GM12872 (cell line): ENCODE measurements around the gene CAMKMT.

Experiments used
- CTCF ChIP-seq: IDR thresholded peaks from 3 replicates; pipeline ENCODE4 v1.5.1; 2011; ENCODE audit warnings: low read depth, mild to moderate bottlenecking, low read length, moderate library complexity; ENCODE audit not compliant: insufficient read depth

CAMKMT gene

DNA sequence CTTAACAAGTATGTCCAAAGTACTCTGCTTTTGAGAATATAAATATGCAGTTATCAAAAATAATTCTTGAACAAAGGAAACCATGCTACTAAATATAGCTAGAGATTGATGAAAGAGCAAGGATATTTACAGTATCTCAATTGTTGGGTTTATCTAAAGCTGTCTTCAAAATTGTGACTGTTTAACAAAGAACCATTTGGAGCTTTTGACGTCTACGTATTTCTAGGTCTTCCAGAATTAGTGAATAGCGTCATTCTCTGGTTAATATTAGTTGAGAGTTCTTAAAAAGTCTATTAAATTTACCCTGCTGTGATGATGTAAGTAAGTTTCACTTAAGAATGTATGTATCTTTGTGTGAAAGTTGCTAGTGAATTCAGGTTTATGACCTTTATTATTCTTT is 356.7 kb downstream of the CAMKMT start:
- no peak for TF ChIP-seq CTCF

- TF ChIP-seq CTCF = no peak
Observed at GRCh38 chr2:44719562-44719961, 357.8 kb downstream of the CAMKMT start.

GRCh38 chr2:44722026-44722625 is 360.4 kb downstream of the CAMKMT start:
- TF ChIP-seq CTCF = no peak

GRCh38 chr2:44723921-44724320 is 362.2 kb downstream of the CAMKMT start:
- TF ChIP-seq CTCF = no peak

DNA sequence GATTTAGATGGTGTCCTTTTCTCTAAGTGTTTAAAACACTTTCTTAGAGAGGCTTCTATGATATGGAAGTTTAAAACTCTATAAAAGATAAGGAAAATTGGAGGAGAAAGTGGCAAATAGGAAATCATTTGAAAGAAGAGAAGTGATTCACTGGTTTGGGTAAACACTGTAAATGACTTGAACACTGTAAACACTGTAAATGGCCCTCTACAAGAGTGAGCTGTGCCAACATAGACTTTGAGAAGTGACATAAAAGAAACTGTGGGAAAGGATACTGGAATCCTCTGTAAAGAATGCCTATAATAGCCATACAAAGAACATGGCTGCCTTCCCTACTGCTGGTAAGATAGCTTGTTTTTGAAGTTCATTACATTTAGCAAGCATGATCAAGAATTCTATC is 368.8 kb downstream of the CAMKMT start:
- TF ChIP-seq CTCF = no peak

DNA sequence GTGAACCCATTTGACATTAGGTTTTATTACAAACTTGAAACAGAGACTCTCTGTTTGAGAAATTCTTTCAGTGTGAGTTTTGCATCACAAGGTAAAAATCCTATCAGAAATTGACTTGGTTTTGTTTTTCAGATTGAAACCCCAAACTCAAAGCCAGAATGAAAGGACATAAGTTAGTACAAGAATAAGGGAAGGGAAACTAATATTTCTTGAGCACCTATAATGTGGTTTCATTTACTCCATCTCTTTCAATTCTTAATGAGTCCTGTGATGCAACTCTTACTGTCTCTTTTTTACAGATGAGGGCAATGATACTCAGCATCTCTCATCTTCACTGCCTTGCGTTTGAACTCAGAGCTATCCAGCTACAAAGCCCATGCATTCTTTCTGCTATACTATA is 369.8 kb downstream of the CAMKMT start:
- no peak for TF ChIP-seq CTCF

- no peak for TF ChIP-seq CTCF
Observed at GRCh38 chr2:44736270-44736942, 374.7 kb downstream of the CAMKMT start.

- no peak for TF ChIP-seq CTCF
Observed at GRCh38 chr2:44740678-44741077, 378.9 kb downstream of the CAMKMT start.
